DOHH2 (cell line): ENCODE results near the gene BRD8.

ENCODE experiments used
- H3F3A ChIP-seq: fragments of 200-600 bp; sonication (generic), shearing (Covaris generic); 2 replicates; pipeline ENCODE4 v1.6.0; 2016; ENCODE audit warnings: antibody characterized with exemption, mild to moderate bottlenecking; ENCODE audit not compliant: control insufficient read depth, insufficient read depth
- H3K27ac ChIP-seq: fragments of 200-600 bp; sonication (generic); 2 replicates; pipeline ENCODE4 v1.5.1; 2014; ENCODE audit warnings: low read depth, mild to moderate bottlenecking, low read length, moderate library complexity
- H3K27me3 ChIP-seq: fragments of 200-600 bp; sonication (generic); 2 replicates; pipeline ENCODE4 v1.6.1; 2014; ENCODE audit warnings: mild to moderate bottlenecking, low read length, mixed read lengths; ENCODE audit not compliant: control insufficient read depth
- H3K36me3 ChIP-seq: fragments of 200-600 bp; sonication (generic); 2 replicates; pipeline ENCODE4 v1.6.1; 2014; ENCODE audit warnings: mild to moderate bottlenecking, low read length, moderate library complexity, mixed read lengths; ENCODE audit not compliant: control insufficient read depth
- H3K4me1 ChIP-seq: fragments of 200-600 bp; sonication (generic); 2 replicates; pipeline ENCODE4 v1.6.1; 2014; ENCODE audit warnings: mild to moderate bottlenecking, low read length, mixed read lengths; ENCODE audit not compliant: control insufficient read depth
- H3K4me2 ChIP-seq: fragments of 200-600 bp; sonication (generic); 2 replicates; pipeline ENCODE4 v1.6.0; 2014; ENCODE audit warnings: mild to moderate bottlenecking, low read length, moderate library complexity
- H3K4me3 ChIP-seq: fragments of 200-600 bp; sonication (generic); 2 replicates; pipeline ENCODE4 v1.5.1; 2014; ENCODE audit warnings: mild to moderate bottlenecking, low read length, mixed read lengths
- H3K79me2 ChIP-seq: fragments of 200-600 bp; sonication (generic); 2 replicates; pipeline ENCODE4 v1.6.1; 2014; ENCODE audit warnings: mild to moderate bottlenecking, low read length, mixed read lengths; ENCODE audit not compliant: control insufficient read depth
- H3K9me2 ChIP-seq: fragments of 200-600 bp; sonication (generic); replicated peaks from 2 replicates; pipeline ENCODE4 v1.6.1; 2014; ENCODE audit warnings: mild to moderate bottlenecking, low read length, mixed read lengths; ENCODE audit not compliant: control insufficient read depth
- H3K9me3 ChIP-seq: fragments of 200-600 bp; sonication (generic); 2 replicates; pipeline ENCODE4 v1.6.1; 2014; ENCODE audit warnings: antibody characterized with exemption, low read length, mixed read lengths; ENCODE audit not compliant: control insufficient read depth, insufficient read depth
- H4K20me1 ChIP-seq: fragments of 200-600 bp; sonication (generic); 2 replicates; pipeline ENCODE4 v1.6.0; 2014; ENCODE audit warnings: low read depth, mild to moderate bottlenecking, antibody characterized with exemption, low read length, moderate library complexity; ENCODE audit not compliant: control insufficient read depth, insufficient read depth
- CTCF ChIP-seq: fragments of 200-600 bp; sonication (generic); IDR thresholded peaks from one replicate; pipeline ENCODE4 v1.5.1; 2014; ENCODE audit warnings: antibody characterized with exemption, mild to moderate bottlenecking, low read depth, low read length; ENCODE audit not compliant: poor library complexity, severe bottlenecking
- EZH2phosphoT487 ChIP-seq: fragments of 200-600 bp; sonication (generic); IDR thresholded peaks from 2 replicates; pipeline ENCODE4 v1.6.1; 2017; ENCODE audit warnings: borderline replicate concordance, mild to moderate bottlenecking, antibody characterized with exemption, low read length, moderate library complexity, mixed read lengths

Gene BRD8

GRCh38 chr5:138177941-138178515 is 402 bp downstream of the BRD8 start:
- Histone ChIP-seq H3K4me1 (peaks cover 30% of the 10 kb centered on the region), H3K27me3 (no peaks in the 10 kb centered on the region), H3K4me3 (peak overlapping the region; percentile 88), H3F3A (no peaks in the 10 kb centered on the region), H4K20me1 (0 out of 2 replicates have a peak, but pooled peaks cover 4% of the 10 kb centered on the region), H3K4me2 (peak overlapping the region; percentile 72), H3K79me2 (peaks cover 78% of the 10 kb centered on the region), H3K9me3 (no peaks in the 10 kb centered on the region), H3K9me2 (no peaks in the 10 kb centered on the region), H3K27ac (peak overlapping the region; percentile 74), H3K36me3 (peaks cover 80% of the 10 kb centered on the region)
- TF ChIP-seq CTCF (no peak), EZH2phosphoT487 (no peak)

GRCh38 chr5:138170299-138170698 is 8.1 kb downstream of the BRD8 start:
- Histone ChIP-seq H3K9me3 (no peaks in the 10 kb centered on the region), H3K79me2 (peaks cover 20% of the 10 kb centered on the region), H3F3A (no peaks in the 10 kb centered on the region; the same call in 1 of the 2 replicates), H3K27ac (no peak overlapping the region), H3K9me2 (no peaks in the 10 kb centered on the region), H4K20me1 (no peaks in the 10 kb centered on the region), H3K4me1 (peaks cover 7% of the 10 kb centered on the region; the same call in 1 of the 2 replicates), H3K36me3 (peaks cover 91% of the 10 kb centered on the region), H3K4me2 (no peak overlapping the region), H3K27me3 (no peaks in the 10 kb centered on the region), H3K4me3 (no peak overlapping the region)
- TF ChIP-seq EZH2phosphoT487, result no peak
- no peak for TF ChIP-seq CTCF

- H4K20me1 ChIP-seq, result no peaks in the 10 kb centered on the region
- peaks cover 92% of the 10 kb centered on the region for H3K36me3 ChIP-seq
- H3K27ac ChIP-seq, result no peak overlapping the region
- H3K27me3 ChIP-seq, result no peaks in the 10 kb centered on the region
- no peaks in the 10 kb centered on the region for H3K9me2 ChIP-seq
- H3F3A ChIP-seq, result no peaks in the 10 kb centered on the region; the same call in 1 of the 2 replicates
- peaks cover 8% of the 10 kb centered on the region for H3K79me2 ChIP-seq
- H3K4me1 ChIP-seq, result no peaks in the 10 kb centered on the region
- no peak for TF ChIP-seq EZH2phosphoT487
- no peak for TF ChIP-seq CTCF
- no peaks in the 10 kb centered on the region for H3K9me3 ChIP-seq
- no peak overlapping the region for H3K4me2 ChIP-seq
- H3K4me3 ChIP-seq, result no peak overlapping the region
These were observed 9.3 kb downstream of the BRD8 start for GRCh38 chr5:138169124-138169523.
